PFSK-1 (cell line): ENCODE data around the gene CERCAM.

Source experiments
- FOXP2 ChIP-seq: optimal IDR thresholded peaks from 2 replicates; pipeline ENCODE3; 2011; ENCODE audit warnings: borderline replicate concordance, control low read depth, inconsistent platforms; ENCODE audit not compliant: insufficient read depth; ENCODE audit errors: extremely low read length, extremely low read depth
- POLR2AphosphoS5 ChIP-seq: IDR thresholded peaks from 2 replicates; pipeline ENCODE4 v1.6.1; 2012; ENCODE audit warnings: low read depth, mild to moderate bottlenecking, control low read depth, low read length, moderate library complexity
- REST ChIP-seq, 2 experiments: IDR thresholded peaks; 2 replicates each; pipeline versions ENCODE4 v1.6.1 to v1.8.0; 2011 to 2012; ENCODE audit warnings: low read depth in 2 of 2, low read length in 2 of 2, control low read depth in 1 of 2, inconsistent platforms in 1 of 2, mild to moderate bottlenecking in 1 of 2, moderate library complexity in 1 of 2; ENCODE audit not compliant: insufficient read depth in 1 of 2
- SIN3A ChIP-seq: IDR thresholded peaks from 2 replicates; pipeline ENCODE4 v1.6.1; 2012; ENCODE audit warnings: mild to moderate bottlenecking, low read length, moderate library complexity, borderline replicate concordance; ENCODE audit not compliant: insufficient read depth
- TAF1 ChIP-seq: IDR thresholded peaks from 2 replicates; pipeline ENCODE4 v1.6.1; 2012; ENCODE audit warnings: low read length, control low read depth, borderline replicate concordance; ENCODE audit not compliant: insufficient read depth

- TF ChIP-seq POLR2AphosphoS5 (no peak), TAF1 (no peak), REST (IDR thresholded peaks at IDR 0.05; ENCODE audit: insufficient read depth in 1 of 2, low read depth in 2 of 2, low read length in 2 of 2) (no peak), FOXP2 (no peak), SIN3A (no peak)
Measured at GRCh38 chr9:128416432-128417019, 4.1 kb upstream of the CERCAM start.
